ENCODE data around the gene MOSMO. TPM values are rescaled to one million over a fixed set of nuclear protein-coding genes. Genes with fewer than 3 reads are reported as not detected.
A peak's percentile ranks its signal among the peaks of the same experiment; 100 is the strongest.

The MOSMO gene
- total and polyA plus RNA-seq, 9 of the 15 experiments (the other 6 are each of a cell fraction or from before 2014, with no cell fraction given) = 1.9 to 13.3 (median 7.7) TPM

DNA sequence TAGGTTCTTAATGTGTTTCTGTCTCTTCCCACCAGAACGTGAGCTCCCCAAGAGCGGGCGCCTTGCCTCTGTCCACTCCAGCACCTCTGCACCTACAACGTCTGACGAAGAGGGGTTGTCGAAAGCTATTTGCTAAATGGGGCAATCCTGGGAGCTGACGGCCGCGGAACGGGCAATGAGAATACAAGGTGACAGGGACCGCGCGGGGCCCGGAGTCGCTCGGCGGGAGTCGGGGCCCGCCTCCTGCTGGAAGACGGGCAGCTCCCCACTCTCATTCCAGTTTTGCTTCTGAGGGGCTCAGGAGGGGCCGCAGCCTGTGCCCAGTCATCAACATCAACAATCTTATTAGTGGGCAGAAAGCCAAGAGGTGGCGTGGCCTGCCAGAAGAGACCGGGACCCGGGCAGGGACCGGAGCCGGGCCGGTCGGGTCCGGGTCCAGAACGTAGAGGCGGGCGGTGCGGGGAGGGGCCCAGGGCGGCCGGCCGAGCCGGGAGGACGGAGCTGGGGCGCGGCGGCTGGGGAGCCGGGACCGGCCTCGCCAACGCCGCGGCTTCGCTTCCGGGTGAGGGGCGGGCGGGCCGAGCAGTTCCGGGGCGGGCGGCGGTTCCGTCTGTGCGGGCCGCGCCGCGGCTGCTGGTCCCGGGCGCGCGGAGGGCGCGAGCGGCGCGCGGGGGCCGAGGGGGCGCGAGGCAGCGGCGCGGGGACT, at the start of gene MOSMO (continued):
- TF ChIP-seq PRDM10 (IDR thresholded peaks at IDR 0.05; ENCODE audit: partially characterized antibody) (no peak), PURB (CRISPR knock-in tag; IDR thresholded peaks at IDR 0.05; ENCODE audit: low read depth) (no peak), HEY1 (CRISPR knock-in tag; IDR thresholded peaks at IDR 0.05; ENCODE audit: borderline replicate concordance) (no peak), JUN (IDR thresholded peaks at IDR 0.05; ENCODE audit: borderline replicate concordance, low read depth, low read length) (no peak), JUN (CRISPR knock-in tag; IDR thresholded peaks at IDR 0.05; ENCODE audit: borderline replicate concordance) (no peak), ZNF431 (CRISPR knock-in tag; IDR thresholded peaks at IDR 0.05) (no peak), PRMT5 (CRISPR knock-in tag; IDR thresholded peaks at IDR 0.05) (no peak), CREBBP (IDR thresholded peaks at IDR 0.05; ENCODE audit: low read depth, low read length) (no peak), RBBP5 (IDR thresholded peaks at IDR 0.05; ENCODE audit: borderline replicate concordance, insufficient read depth, low read length, poor library complexity, severe bottlenecking) (peak; percentile 54), NCOA4 (IDR thresholded peaks at IDR 0.05; ENCODE audit: partially characterized antibody) (no peak), ZBTB43 (CRISPR knock-in tag; IDR thresholded peaks at IDR 0.05) (no peak), YY1 (IDR thresholded peaks at IDR 0.05; ENCODE audit: borderline replicate concordance in 1 of 3, control insufficient read depth in 1 of 3, extremely low read depth in 1 of 3, insufficient read depth in 3 of 3, insufficient read length in 1 of 3, insufficient replicate concordance in 2 of 3, low read depth in 1 of 3, low read length in 2 of 3) (no peak)
- TF ChIP-seq, protein P1, sequence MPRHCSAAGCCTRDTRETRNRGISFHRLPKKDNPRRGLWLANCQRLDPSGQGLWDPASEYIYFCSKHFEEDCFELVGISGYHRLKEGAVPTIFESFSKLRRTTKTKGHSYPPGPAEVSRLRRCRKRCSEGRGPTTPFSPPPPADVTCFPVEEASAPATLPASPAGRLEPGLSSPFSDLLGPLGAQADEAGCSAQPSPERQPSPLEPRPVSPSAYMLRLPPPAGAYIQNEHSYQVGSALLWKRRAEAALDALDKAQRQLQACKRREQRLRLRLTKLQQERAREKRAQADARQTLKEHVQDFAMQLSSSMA (CRISPR knock-in tag; IDR thresholded peaks at IDR 0.05) = no peak
- TF ChIP-seq, protein P2, sequence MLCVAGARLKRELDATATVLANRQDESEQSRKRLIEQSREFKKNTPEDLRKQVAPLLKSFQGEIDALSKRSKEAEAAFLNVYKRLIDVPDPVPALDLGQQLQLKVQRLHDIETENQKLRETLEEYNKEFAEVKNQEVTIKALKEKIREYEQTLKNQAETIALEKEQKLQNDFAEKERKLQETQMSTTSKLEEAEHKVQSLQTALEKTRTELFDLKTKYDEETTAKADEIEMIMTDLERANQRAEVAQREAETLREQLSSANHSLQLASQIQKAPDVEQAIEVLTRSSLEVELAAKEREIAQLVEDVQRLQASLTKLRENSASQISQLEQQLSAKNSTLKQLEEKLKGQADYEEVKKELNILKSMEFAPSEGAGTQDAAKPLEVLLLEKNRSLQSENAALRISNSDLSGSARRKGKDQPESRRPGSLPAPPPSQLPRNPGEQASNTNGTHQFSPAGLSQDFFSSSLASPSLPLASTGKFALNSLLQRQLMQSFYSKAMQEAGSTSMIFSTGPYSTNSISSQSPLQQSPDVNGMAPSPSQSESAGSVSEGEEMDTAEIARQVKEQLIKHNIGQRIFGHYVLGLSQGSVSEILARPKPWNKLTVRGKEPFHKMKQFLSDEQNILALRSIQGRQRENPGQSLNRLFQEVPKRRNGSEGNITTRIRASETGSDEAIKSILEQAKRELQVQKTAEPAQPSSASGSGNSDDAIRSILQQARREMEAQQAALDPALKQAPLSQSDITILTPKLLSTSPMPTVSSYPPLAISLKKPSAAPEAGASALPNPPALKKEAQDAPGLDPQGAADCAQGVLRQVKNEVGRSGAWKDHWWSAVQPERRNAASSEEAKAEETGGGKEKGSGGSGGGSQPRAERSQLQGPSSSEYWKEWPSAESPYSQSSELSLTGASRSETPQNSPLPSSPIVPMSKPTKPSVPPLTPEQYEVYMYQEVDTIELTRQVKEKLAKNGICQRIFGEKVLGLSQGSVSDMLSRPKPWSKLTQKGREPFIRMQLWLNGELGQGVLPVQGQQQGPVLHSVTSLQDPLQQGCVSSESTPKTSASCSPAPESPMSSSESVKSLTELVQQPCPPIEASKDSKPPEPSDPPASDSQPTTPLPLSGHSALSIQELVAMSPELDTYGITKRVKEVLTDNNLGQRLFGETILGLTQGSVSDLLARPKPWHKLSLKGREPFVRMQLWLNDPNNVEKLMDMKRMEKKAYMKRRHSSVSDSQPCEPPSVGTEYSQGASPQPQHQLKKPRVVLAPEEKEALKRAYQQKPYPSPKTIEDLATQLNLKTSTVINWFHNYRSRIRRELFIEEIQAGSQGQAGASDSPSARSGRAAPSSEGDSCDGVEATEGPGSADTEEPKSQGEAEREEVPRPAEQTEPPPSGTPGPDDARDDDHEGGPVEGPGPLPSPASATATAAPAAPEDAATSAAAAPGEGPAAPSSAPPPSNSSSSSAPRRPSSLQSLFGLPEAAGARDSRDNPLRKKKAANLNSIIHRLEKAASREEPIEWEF (CRISPR knock-in tag; IDR thresholded peaks at IDR 0.05) = no peak
